GM18868 (cell line): Measurements from ENCODE around the gene CCM2.

ENCODE experiments used
- ATAC-seq: cut with Tn5 transposase; IDR thresholded peaks from one replicate; pipeline ENCODE4 v1.9.1; 2021; ENCODE audit warnings: mild to moderate bottlenecking, moderate library complexity; ENCODE audit not compliant: unreplicated experiment

CCM2 gene

GRCh38 chr7:45118292-45118691 lies 118.3 kb downstream of the CCM2 start:
- no peak for ATAC-seq

GRCh38 chr7:45118889-45119331 lies 118.9 kb downstream of the CCM2 start:
- ATAC-seq = no peak

- no peak for ATAC-seq
Observed at GRCh38 chr7:45119550-45119949, 119.5 kb downstream of the CCM2 start.

GRCh38 chr7:45122975-45123860 lies 123.2 kb downstream of the CCM2 start:
- no peak for ATAC-seq

- ATAC-seq = no peak
Observed at GRCh38 chr7:45123913-45124710, 124.1 kb downstream of the CCM2 start.

GRCh38 chr7:45125193-45125904 lies 125.3 kb downstream of the CCM2 start:
- ATAC-seq = no peak
